Karpas-422 (cell line): ENCODE measurements around the gene UBR7. TPM values are rescaled to one million over a fixed set of nuclear protein-coding genes. Genes with fewer than 3 reads are reported as not detected.

Experiments
- DNase-seq: peaks from one replicate; pipeline ENCODE4 v3.0.0-alpha.2; 2015
- H2AFZ ChIP-seq: fragments of 200-600 bp; sonication (generic); 2 replicates; pipeline ENCODE4 v1.6.1; 2014; ENCODE audit warnings: antibody characterized with exemption, low read length, mixed read lengths
- H3K27ac ChIP-seq: fragments of 200-600 bp; sonication (generic); 2 replicates; pipeline ENCODE4 v1.5.1; 2014; ENCODE audit warnings: mild to moderate bottlenecking, low read length, moderate library complexity
- H3K27me3 ChIP-seq: fragments of 200-600 bp; sonication (generic); 2 replicates; pipeline ENCODE4 v1.6.1; 2014; ENCODE audit warnings: low read length, mixed read lengths
- H3K36me3 ChIP-seq: fragments of 200-600 bp; sonication (generic); 2 replicates; pipeline ENCODE4 v1.6.1; 2014; ENCODE audit warnings: low read length, mixed read lengths; ENCODE audit not compliant: insufficient read depth
- H3K4me1 ChIP-seq: fragments of 200-600 bp; sonication (generic); 2 replicates; pipeline ENCODE4 v1.6.1; 2014; ENCODE audit warnings: mild to moderate bottlenecking, low read length, mixed read lengths
- H3K4me2 ChIP-seq: fragments of 200-600 bp; sonication (generic); 2 replicates; pipeline ENCODE4 v1.6.1; 2014; ENCODE audit warnings: low read length, low read depth, mild to moderate bottlenecking; ENCODE audit not compliant: poor library complexity, severe bottlenecking
- H3K4me3 ChIP-seq: fragments of 200-600 bp; sonication (generic); 2 replicates; pipeline ENCODE4 v1.5.1; 2014; ENCODE audit warnings: mild to moderate bottlenecking, antibody characterized with exemption, low read length, mixed read lengths
- H3K79me2 ChIP-seq: fragments of 200-600 bp; sonication (generic); 2 replicates; pipeline ENCODE4 v1.6.1; 2014; ENCODE audit warnings: mild to moderate bottlenecking, low read length, mixed read lengths
- H3K9ac ChIP-seq: fragments of 200-600 bp; sonication (generic); 2 replicates; pipeline ENCODE4 v1.6.0; 2014; ENCODE audit warnings: low read length
- H3K9me2 ChIP-seq: fragments of 200-600 bp; sonication (generic), shearing (Covaris generic); replicated peaks from 2 replicates; pipeline ENCODE4 v1.6.0; 2014; ENCODE audit warnings: mild to moderate bottlenecking, low read length, moderate library complexity; ENCODE audit not compliant: insufficient read depth
- H3K9me3 ChIP-seq: fragments of 300-700, 200-600 bp; sonication (generic); 2 replicates; pipeline ENCODE4 v1.6.1; 2014; ENCODE audit warnings: low read length, mixed read lengths
- H4K20me1 ChIP-seq: fragments of 200-600 bp; sonication (generic); 2 replicates; pipeline ENCODE4 v1.6.1; 2014; ENCODE audit warnings: mild to moderate bottlenecking, antibody characterized with exemption, low read length, low read depth; ENCODE audit not compliant: insufficient read depth
- total RNA-seq: library from RNA; depleted of rRNA; stranded (reverse); fragments of >200 nt; shearing (Covaris generic); gene quantifications from 2 replicates; pipeline ENCODE4 v1.2.3, GENCODE V29; 2014; ENCODE audit warnings: low replicate concordance; rRNA removed

The UBR7 gene
- total RNA-seq, 1 experiment from 2014 or later, result 41.0 TPM

- Histone ChIP-seq H3K4me3 (no peak overlapping the region), H3K9ac (no peak overlapping the region), H2AFZ (no peak overlapping the region), H3K4me2 (no peak overlapping the region), H3K9me2 (no peaks in the 10 kb centered on the region), H3K27ac (no peak overlapping the region), H3K9me3 (no peaks in the 10 kb centered on the region), H3K27me3 (no peaks in the 10 kb centered on the region), H4K20me1 (no peaks in the 10 kb centered on the region), H3K4me1 (no peaks in the 10 kb centered on the region), H3K79me2 (peaks cover 83% of the 10 kb centered on the region), H3K36me3 (no peaks in the 10 kb centered on the region)
- no peak for DNase-seq
Measured at GRCh38 chr14:93271111-93271510, 64.1 kb downstream of the UBR7 start.

GRCh38 chr14:93274055-93274806 is 67.2 kb downstream of the UBR7 start:
- H3K79me2 ChIP-seq, result peaks cover 76% of the 10 kb centered on the region
- no peak for DNase-seq
- no peaks in the 10 kb centered on the region for H3K4me1 ChIP-seq

GRCh38 chr14:93276031-93276716 is 69.1 kb downstream of the UBR7 start:
- Histone ChIP-seq H3K36me3 (no peaks in the 10 kb centered on the region), H3K4me3 (no peak overlapping the region), H3K9me2 (no peaks in the 10 kb centered on the region), H3K27me3 (no peaks in the 10 kb centered on the region), H4K20me1 (no peaks in the 10 kb centered on the region), H2AFZ (no peak overlapping the region), H3K4me2 (no peak overlapping the region), H3K27ac (no peak overlapping the region), H3K79me2 (peaks cover 82% of the 10 kb centered on the region), H3K9me3 (no peaks in the 10 kb centered on the region), H3K4me1 (no peaks in the 10 kb centered on the region), H3K9ac (no peak overlapping the region)
- DNase-seq, result no peak

More at GRCh38 chr14:93274055-93274806, 67.2 kb downstream of the UBR7 start:
- no peaks in the 10 kb centered on the region for H3K27me3 ChIP-seq
- H4K20me1 ChIP-seq, result no peaks in the 10 kb centered on the region
- no peak overlapping the region for H3K4me3 ChIP-seq
- no peaks in the 10 kb centered on the region for H3K9me3 ChIP-seq
- no peaks in the 10 kb centered on the region for H3K9me2 ChIP-seq
- no peak overlapping the region for H3K4me2 ChIP-seq
- H3K9ac ChIP-seq, result no peak overlapping the region
- no peak overlapping the region for H3K27ac ChIP-seq
- no peaks in the 10 kb centered on the region for H3K36me3 ChIP-seq
- no peak overlapping the region for H2AFZ ChIP-seq

Other genes starting within 250 kb of the UBR7 start
- gene ITPK1, start 91.3 kb upstream of the UBR7 start, total RNA-seq, result 6.3 and 23.7 TPM in 2 replicates
- 50.8 and 79.2 TPM in 2 replicates for gene MOAP1, start 22.4 kb upstream of the UBR7 start, total RNA-seq
- 21.1 and 35.7 TPM in 2 replicates for gene LYSET, start 21.9 kb upstream of the UBR7 start, total RNA-seq
- gene GON7, start 191 bp upstream of the UBR7 start, total RNA-seq, result 40.6 and 60.3 TPM in 2 replicates
- 14.3 and 27.4 TPM in 2 replicates for gene BTBD7, start 125.8 kb downstream of the UBR7 start, total RNA-seq
- not detected in 2 replicates for gene COX8C, start 139.9 kb downstream of the UBR7 start, total RNA-seq
- gene UNC79, start 223.7 kb downstream of the UBR7 start, total RNA-seq, result 0.19 and 0.43 TPM in 2 replicates